Putamen (tissue), 1 donor: Measurements from ENCODE around the gene TMC5.

Experiments used
- DNase-seq: peaks from one replicate; pipeline ENCODE4 v3.0.0-alpha.2; 2016; ENCODE audit warnings: low spot score

The TMC5 gene

GRCh38 chr16:19458722-19459379, 41.2 kb downstream of the TMC5 start:
- DNase-seq, result no peak

GRCh38 chr16:19460397-19460796, 42.7 kb downstream of the TMC5 start:
- no peak for DNase-seq

GRCh38 chr16:19463468-19464315, 46.0 kb downstream of the TMC5 start:
- DNase-seq, result no peak

- DNase-seq, result no peak
These were observed 50.6 kb downstream of the TMC5 start for GRCh38 chr16:19468300-19468699.

GRCh38 chr16:19472482-19472881, 54.8 kb downstream of the TMC5 start:
- DNase-seq, result no peak

GRCh38 chr16:19474617-19475016, 56.9 kb downstream of the TMC5 start:
- no peak for DNase-seq

- no peak for DNase-seq
These were observed 60.8 kb downstream of the TMC5 start for GRCh38 chr16:19478505-19478904.

- no peak for DNase-seq
These were observed 61.6 kb downstream of the TMC5 start for GRCh38 chr16:19479302-19479721.

- no peak for DNase-seq
These were observed 63.6 kb downstream of the TMC5 start for GRCh38 chr16:19481296-19481695.

GRCh38 chr16:19481769-19482168, 64.1 kb downstream of the TMC5 start:
- DNase-seq, result no peak

GRCh38 chr16:19482291-19482690, 64.6 kb downstream of the TMC5 start:
- DNase-seq, result no peak

GRCh38 chr16:19484096-19484495, 66.4 kb downstream of the TMC5 start:
- DNase-seq, result no peak

GRCh38 chr16:19485611-19486010, 67.9 kb downstream of the TMC5 start:
- DNase-seq, result no peak

- DNase-seq, result no peak
These were observed 68.4 kb downstream of the TMC5 start for GRCh38 chr16:19486051-19486450.

GRCh38 chr16:19486750-19487325, 69.2 kb downstream of the TMC5 start:
- no peak for DNase-seq

GRCh38 chr16:19488213-19488640, 70.5 kb downstream of the TMC5 start:
- no peak for DNase-seq

GRCh38 chr16:19490619-19491018, 72.9 kb downstream of the TMC5 start:
- no peak for DNase-seq

GRCh38 chr16:19497176-19497575, 79.5 kb downstream of the TMC5 start:
- DNase-seq, result no peak

GRCh38 chr16:19499006-19499405, 81.3 kb downstream of the TMC5 start:
- DNase-seq, result no peak

- DNase-seq, result no peak
These were observed 81.8 kb downstream of the TMC5 start for GRCh38 chr16:19499481-19499880.

GRCh38 chr16:19502395-19503131, 84.9 kb downstream of the TMC5 start:
- DNase-seq, result peak; percentile 73

- DNase-seq, result no peak
These were observed 85.9 kb downstream of the TMC5 start for GRCh38 chr16:19503461-19504075.
